Activated T-cell treated with anti-CD3 and anti-CD28 coated beads, Interleukin-2, amount 50 U/mL, for 1 hour (primary cell): ENCODE results near the gene CRIM1.
"Not testable (repeated sequence)": the region's sequence is repeated elsewhere in the genome, so short reads cannot be mapped to it uniquely, and the experiment has no call there.

Experiments used
- DNase-seq: peaks from one replicate; pipeline ENCODE4 v3.0.0-alpha.2; 2020

Gene CRIM1

DNA sequence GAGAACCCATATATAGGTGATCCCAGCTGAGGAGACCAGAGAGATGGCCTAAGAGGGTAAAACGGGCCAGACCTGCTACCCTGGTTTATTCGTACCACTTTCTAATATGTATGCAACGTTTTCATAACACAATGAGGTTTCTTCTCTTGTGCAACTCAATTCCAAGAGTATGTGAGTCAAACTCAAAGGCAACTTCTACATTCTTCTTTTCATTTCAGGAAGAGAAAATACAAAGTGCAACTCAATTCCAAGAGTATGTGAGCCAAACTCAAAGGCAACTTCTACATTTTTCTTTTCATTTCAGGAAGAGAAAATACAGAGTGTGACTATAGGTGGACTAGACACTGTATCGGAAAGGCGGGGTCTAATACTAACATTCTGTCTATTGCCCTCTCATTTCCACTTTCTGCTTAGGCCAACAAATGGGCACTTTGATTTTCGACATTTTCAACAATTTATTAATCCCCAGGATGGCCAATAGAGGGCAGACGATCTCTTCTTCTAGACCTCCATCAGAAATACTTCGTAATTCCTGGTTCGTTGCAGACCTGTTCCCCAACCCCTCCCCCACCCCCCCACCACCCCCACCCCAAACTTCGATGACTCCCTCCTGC is 3.7 kb upstream of the CRIM1 start:
- no peak for DNase-seq

DNA sequence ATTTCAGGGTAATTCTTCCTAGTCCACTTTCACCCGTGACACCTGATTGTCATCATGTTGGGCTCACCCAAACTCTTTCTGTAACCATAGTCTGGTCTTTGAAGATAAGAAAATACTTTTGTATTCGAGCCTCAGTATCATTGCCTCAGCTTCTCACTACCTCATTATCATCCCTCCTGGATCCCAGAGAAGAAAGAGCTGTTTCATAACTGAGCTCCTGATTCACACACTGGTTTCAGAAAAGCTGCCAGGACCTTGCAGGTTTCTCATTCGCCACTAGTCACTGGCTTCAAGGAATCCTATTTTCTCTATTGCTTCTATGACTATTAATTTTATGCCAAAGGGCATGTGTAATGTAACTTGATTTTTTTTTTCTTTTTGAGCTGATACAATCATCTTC is 2.9 kb upstream of the CRIM1 start:
- no peak for DNase-seq

DNA sequence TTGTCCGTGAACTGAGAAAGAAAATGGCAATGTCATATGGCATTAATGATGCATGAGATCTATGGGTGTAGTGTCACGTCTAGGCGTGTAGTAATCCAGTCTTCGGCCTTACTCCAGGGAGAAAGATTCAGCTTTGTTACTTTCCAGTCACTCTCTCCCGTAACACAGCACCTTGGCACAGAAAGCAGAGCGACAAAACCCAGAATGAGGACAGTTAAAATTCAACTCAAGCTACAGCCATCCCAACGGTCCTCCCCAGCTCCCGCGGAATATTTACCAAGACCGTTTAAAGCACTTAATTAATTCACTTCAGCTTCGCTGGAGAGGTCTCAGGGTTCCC is 797 bp upstream of the CRIM1 start:
- DNase-seq, result no peak

DNA sequence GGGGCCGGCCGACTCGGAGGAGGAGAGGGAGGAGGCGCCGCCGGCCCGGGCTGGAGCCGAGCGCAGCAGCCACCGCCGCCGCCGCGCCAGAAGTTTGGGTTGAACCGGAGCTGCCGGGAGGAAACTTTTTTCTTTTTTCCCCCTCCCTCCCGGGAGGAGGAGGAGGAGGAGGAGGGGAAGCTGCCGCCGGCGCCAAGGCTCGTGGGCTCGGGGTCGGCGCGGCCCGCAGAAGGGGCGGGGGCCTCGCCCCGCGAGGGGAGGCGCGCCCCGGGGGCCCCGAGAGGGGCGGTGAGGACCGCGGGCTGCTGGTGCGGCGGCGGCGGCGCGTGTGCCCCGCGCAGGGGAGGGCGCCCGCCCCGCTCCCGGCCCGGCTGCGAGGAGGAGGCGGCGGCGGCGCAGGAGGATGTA is 316 bp downstream of the CRIM1 start:
- DNase-seq, result peak; percentile 47

DNA sequence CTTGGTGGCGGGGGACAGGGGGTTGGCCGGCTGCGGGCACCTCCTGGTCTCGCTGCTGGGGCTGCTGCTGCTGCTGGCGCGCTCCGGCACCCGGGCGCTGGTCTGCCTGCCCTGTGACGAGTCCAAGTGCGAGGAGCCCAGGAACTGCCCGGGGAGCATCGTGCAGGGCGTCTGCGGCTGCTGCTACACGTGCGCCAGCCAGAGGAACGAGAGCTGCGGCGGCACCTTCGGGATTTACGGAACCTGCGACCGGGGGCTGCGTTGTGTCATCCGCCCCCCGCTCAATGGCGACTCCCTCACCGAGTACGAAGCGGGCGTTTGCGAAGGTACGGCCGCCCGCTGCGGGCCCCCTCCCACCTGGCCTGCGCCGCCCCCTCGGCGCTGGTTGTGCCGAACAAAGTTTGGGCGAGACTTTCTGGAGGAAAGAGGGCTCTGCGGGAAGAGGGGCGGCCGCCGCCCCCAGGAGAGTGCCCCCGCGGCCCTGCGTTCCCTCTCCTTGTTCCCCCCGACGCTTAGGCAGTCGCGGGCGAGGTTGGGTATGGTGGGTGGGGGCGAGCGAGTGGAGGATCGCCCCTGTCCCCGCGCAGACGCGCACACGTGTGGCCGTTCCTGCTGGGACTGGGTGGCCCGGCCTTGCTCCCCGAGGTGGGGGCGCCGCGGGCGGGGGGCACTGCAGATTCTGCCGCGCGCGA is 866 bp downstream of the CRIM1 start:
- DNase-seq, result no peak

DNA sequence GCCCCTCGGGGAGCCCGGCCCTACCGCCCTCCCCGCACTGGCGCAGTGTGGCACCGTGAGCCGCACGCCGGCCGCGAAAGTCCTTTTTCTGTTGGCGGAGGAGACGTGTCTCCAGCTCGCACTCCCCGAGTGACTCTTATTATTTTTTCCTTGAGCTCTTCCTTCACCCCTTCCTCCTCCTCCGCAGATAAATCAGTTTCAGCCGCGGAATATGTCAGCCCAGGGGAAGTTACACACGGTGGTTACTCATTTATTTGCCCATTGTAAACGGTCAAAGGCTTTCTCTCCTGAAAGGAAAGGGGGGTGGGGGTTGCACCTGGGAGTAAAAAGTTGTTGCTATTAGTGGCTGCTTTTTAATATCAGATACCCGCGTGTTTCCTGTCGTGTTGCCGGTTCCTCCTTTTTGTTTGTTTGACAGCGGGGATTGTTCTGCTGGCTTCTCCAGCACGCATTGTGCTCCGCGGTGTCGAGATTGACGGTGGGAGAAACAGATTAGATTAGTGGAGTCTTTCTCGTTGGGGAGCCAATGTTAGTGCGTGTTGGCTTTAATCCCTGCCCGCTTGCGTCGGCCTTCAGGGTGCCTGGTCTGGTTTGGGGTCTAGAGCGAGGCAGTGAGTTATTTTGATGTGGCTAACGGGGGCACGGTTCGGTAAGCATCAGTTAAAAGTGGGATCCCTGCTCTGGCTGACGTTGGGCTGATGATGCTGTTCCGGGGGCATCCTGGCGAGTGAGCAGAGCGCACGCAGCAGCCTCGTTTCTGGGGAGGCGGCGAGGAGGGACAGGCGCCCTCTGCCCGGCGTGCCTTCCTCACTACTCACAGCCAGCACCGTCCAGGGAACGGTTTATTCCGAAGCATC is 1.6 kb downstream of the CRIM1 start:
- peak; percentile 29 for DNase-seq

DNA sequence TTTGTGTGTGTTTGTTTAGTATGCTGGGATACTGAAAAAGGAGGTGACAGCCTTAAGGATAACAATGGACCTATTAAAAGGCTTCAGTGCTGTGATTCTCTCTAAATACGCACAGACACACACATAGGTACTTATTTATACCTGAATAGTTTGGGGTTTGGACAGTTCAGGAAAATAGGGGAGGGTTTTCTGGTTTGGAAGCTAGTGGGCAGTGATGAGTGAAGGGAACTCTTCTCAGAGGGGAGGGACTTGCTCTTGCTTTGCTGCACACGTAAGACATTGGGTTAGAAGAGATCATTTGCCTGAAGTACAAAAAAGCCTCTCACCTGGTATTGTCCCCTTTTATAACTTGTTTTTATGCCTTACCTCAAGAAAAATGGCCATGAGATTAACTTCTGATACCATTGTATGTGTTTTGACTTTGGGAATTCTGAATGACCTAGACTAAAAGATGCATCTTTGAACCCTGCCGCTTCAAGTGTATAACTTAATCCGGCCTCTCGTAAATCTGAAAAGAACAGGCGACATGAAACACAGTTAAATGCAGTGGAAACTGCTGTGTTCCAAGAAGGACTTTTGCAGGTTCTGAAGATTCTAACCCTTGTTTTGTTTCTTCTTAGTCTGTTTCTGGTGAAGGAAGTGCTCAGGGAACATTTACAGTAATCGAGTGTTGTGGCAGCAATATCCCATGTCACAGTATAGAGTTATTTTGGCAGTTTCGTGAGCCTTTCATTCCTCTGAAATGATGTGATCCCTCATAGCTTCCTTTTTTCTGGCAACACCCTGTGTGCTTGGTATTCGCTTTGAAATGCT is 2.5 kb downstream of the CRIM1 start:
- DNase-seq, result no peak

DNA sequence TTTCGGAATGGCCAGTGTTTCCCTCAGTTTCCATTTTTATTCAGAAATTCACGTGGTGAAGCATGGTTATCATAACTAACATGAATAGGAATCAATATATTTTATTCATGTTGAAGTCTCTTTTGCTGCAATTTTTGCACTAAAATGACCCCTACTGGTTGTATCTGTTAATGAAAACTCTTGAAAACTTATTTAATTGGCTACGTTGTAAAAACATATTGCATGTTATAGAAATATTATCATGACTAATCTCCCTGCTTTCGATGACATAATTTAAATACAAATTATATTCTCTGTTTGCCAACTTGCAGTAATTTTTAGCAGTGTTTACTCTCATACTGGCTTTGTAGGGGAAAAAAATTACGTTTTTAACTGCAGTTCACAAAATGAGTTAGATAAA is 3.5 kb downstream of the CRIM1 start:
- DNase-seq, result no peak

DNA sequence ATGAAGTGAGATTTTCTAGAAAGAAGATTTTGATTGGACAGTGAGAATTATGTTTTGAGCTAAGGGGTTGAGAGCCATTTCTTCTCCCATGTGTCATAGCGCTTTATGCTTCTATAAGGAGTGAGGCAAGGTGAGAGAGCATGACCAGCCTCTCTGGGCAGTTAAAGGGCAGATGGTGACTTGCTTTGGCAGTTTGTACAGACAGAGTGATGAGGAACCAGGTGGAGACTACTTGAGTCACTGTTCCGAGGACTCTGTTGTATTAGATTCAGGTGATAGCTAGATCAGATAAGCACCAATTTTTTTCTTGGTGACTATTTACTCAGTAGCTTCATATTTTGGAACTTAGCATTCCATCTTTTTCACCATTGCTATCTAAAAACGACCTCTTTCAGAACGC is 4.5 kb downstream of the CRIM1 start:
- no peak for DNase-seq

DNA sequence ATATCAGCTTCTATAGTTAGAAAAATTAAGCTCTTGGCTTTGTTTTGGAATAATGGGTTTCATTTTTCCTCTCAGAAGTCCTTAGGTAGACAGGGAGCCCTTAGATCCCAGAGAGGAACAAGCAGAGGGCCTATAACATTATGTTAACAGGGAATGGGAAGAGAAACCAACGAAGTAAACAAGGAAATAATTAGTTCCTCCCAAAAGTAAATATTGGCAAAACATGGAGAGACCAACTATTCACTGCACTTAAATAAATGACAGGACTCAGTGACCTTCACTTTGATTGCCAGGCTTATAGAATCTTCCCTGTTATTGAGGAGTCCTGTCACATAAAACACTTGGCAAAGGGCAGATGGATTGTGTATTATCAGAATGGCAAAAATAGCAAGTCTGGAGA is 5.3 kb downstream of the CRIM1 start:
- DNase-seq, result no peak

DNA sequence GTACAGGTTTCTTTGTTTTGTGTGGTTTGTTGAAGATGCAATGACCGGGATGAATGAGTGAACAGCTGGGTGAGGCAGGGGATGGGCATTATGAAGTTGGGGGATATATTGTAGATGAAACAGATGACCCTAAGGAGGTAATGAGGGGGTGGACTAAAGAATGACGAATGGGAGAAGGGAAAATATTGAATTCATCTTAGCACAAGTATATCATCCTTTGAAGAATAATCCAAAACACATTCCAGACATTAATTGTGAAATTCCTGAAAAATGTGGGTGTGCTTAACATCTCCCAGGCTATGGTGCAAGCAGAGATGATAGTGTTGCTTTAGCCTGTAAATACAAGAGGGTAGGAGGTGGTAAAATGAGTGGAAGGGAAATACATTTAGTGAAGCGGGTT is 5.8 kb downstream of the CRIM1 start:
- no peak for DNase-seq

DNA sequence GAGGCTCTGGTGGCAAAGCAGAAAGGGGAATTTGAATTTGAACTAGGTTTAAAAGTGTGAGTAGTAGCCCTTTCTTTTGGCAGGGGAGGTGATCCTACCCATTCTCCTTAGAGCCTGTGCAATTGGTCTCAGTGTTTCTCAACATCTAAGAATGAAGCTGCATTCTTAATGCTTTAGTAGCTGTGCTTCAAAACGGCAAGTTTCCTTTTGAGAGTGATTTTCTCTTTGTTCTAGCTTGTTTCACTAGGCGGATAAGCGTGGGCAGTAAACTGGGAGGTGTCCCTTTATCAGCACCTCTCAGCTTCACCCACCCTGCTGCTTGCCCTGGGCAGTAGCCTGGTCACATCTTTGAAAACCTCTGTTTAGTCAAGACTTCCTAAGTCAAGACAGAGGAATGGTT is 6.7 kb downstream of the CRIM1 start:
- DNase-seq, result no peak

DNA sequence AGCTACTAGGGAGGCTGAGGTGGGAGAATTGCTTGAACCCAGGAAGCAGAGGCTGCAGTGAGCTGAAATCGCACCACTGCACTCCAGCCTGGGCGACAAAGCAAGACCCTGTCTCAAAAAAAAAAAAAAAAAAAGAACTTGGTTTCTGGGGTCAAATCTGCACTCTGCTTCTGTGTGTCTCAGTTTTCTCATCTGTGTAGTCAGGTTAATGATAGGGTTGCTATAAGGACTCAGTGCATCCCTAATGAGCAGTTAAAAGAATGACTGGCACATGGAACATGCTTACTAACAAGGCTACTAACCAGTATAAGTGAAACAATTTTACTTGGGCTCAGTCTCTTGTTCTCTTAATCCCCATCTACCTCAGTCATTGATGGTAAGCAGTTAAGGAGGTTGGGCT is 7.5 kb downstream of the CRIM1 start:
- DNase-seq, result not testable (repeated sequence)

DNA sequence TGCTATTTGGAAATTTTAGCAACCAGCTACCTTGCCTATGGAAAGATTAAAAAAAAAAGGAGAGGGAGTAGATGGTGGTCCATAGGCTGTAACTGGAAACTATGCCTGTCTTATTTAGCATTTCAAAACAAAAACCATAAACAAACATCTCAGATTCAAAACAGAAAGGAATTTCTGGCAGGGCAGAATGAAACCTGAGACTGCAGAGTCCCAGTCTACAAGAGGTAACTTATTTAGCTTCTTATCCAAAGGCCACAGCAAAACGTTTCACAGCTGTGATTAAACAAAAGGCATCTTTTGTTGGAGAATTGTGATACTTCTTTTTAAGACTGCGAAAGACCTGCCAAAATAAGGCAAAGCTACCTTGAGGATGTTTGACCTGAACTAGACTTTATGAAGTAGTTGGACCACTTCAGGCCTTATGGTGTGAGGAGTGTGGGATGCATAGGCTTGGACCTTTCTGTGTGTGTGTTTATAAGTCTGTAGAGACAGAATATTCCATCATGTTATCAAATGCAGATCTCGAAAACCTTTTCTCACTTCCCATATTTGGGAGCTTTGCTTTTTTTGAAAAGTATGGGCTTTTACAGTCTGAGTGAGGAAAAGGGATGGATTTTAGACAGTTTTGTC is 11.0 kb downstream of the CRIM1 start:
- no peak for DNase-seq

DNA sequence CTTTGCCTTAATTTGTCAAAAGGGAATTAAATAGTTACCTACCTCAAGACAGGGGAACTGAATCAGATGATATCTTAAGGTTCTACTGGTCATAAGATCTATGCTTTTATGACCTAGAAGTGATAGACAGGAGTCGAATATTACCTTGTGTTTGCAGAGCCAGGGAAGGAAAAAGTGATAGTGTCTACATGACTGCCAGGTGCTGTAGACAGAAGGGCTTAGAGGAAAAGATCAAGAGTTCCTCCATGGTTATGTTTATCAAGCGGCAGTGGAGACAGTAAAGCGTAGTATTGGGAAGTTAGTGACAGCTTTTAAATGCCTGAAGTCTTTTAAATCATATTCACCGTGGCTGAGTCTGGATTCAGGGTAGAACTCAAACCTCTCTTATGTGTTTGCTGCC is 11.9 kb downstream of the CRIM1 start:
- no peak for DNase-seq

DNA sequence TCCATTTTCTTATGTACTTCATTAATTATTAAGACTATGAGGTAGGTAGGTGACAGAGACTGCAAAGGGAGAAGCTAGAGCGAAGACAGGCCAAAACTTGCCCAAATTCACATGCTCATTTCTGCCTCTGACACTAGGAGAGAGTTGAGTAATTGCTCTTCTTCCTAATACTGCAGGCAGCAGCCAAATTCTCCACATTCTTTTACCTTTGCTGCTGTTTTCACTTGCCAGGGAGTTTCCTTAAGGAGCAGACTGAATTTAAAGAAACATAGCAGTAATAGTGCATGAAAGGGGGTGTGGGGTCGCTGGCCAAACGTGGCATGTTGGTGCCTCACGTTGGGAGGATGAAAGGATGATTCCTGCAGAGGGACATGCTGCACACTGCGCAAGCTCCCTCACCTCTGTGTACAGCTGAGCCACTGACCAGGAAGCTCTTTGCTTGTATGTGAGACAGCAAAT is 12.3 kb downstream of the CRIM1 start:
- DNase-seq, result no peak

DNA sequence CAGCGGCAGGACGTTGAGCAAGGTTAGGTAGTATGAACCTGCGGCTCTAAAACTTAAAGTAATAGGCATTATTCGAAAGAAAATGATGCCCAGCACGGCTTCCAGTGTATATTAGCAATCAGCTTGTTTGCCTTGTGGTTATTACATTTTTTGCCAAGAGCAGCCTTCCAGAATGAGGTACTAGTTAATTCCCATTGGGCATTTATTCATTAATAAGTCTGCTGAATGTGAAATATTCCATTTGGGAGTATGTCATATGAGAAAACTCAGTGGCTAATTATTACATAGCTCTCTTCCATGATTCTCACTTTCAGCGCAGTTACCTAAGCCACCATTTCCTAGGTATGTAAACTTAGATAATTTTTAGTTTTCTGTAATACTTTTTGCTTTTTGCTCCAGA is 12.9 kb downstream of the CRIM1 start:
- DNase-seq, result no peak

DNA sequence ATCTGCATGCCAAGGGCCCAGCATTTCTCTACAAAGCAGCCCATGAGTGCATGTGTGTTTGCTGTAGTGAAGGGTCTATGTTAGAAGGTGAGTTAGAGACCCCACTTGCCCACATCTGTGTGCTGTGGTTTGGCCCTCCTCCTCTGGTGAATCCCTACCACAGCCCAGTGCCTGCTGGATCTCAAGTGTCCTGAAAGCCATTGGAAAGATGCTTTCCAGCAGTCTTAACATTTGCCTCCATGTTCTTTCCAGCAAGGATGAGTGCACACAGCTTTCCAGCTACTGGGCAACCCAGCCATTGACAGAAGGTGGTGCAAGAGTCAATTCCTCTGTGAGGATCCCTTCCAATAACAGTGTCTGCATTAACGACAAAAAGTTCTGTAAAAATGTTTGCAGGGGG is 13.6 kb downstream of the CRIM1 start:
- no peak for DNase-seq

DNA sequence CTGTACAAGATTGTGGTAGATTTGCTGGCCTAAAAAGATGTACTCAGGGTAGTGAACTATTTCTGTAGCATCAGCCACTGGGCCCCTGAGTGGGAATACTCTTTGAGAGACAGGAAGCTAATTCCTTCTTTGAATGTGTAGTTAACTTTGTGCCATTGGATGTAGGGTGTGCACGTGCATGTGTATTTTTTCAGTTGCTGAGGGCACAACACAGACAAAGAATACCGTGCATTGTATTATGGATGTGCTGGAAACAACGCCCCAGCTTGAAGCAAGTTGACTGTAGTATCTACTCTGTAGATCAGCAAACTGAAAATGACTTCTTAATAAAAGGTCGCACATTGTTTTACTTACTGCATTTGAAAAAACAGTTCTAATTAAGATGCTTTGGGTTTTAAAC is 14.1 kb downstream of the CRIM1 start:
- DNase-seq, result no peak

DNA sequence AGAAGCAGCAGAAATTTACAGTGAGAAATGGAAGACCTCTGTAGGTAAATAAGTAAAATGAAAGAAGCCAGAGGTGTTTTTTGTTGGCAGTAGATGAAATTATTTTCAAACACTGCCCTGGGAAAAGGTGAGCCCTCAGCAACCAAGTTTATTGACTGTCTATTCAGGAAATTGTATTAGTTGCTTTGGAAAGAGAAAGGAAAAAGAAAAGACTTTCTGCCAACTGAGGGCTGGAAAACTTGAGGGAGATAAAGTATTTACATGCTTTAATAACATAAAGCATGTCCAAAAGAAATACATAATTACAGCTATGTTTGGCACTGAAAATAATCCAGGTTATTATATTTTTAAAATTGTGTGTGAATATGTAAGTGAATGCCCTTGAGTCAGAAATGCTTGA is 14.7 kb downstream of the CRIM1 start:
- DNase-seq, result no peak

DNA sequence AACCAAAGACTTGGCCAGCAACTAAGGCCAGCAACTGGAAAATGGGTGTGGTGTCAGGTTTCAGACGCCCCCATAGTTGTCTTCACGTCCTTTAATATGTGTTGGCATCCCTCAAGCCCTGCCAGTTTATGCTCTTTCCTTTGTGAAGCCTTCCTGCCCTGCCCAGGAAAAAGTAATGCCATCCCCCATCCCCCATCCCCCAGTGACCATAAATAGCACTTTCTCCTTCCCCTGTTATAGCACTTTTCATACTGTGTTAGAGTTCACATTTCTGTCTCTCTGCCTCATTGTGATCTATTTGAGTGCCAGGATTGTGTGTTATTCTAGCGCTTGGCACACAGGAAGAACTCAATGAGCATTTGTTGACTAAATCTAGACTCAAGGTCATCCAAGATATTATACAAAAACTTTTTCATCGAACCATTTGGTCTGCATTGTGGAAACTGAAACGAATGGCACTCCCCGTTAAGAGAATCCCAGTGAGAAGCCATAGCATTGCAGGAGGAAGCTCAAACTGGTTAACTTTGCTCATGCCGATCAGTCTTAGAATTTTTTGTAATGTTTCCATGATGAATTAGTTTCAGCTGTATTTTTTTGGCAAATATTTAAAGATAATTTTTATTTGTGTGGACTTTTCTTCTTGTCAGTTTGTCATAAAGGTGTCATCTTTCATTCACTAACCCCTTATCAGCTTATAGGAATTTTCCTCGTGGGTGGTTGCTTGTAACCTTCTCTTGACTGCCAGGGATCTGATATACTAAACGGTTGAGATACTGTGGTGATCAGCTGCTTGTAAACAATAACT is 15.7 kb downstream of the CRIM1 start:
- no peak for DNase-seq

DNA sequence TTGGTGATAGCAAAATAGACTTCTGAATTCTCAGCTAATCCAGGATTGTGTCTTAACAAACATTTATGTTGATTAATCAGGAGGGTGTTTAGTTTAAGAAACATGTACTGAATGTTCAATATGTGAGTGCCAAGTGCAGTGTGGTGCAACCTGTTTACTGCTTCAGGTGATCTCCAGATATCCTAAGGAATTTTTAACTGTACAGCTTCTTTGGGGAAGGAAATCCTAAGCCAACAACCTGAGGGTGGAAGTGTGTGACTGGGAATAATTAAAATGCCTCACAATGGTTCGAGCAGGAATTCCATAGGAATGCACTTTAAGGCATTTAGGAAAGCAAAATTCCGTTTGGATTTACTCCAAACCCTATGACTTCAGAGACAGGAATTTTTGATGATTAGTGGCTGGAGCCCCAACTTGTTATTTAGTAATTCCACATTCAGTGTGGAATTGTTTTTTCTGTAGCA is 16.4 kb downstream of the CRIM1 start:
- DNase-seq, result no peak
